ENCODE data around the gene PTGDS. TPM values are rescaled to one million over a fixed set of nuclear protein-coding genes. Genes with fewer than 3 reads are reported as not detected.
A peak's percentile ranks its signal among the peaks of the same experiment; 100 is the strongest.

The PTGDS gene
- total RNA-seq, 2 experiments from 2014 or later: not detected

- no peaks in the 10 kb centered on the region for H3K9me3 Mint-ChIP-seq (ENCODE audit: low read depth)
- H3K27ac Mint-ChIP-seq: no peak overlapping the region
- no peaks in the 10 kb centered on the region for H3K27me3 Mint-ChIP-seq
- H3K4me3 Mint-ChIP-seq: no peak overlapping the region
- no peak for DNase-seq
- POLR2A ChIA-PET: no interaction called here
- H3K36me3 Mint-ChIP-seq (ENCODE audit: low read depth): no peaks in the 10 kb centered on the region
- intact Hi-C loops (cut with DNase I, micrococcal nuclease): no loop called here
- H3K4me1 Mint-ChIP-seq: peaks cover 12% of the 10 kb centered on the region
- no peak for ATAC-seq
- CTCF ChIA-PET: no interaction called here
Observed at GRCh38 chr9:136969774-136970173, 7.5 kb upstream of the PTGDS start.

- POLR2A ChIA-PET: no interaction called here
- CTCF ChIA-PET: interaction anchor here (0.6 kb wide), 1 partner anchor 60 kb away, joined by 3 read pairs; no protein-coding TSS in a partner anchor
Observed at GRCh38 chr9:136970361-136970760, 6.9 kb upstream of the PTGDS start.

GRCh38 chr9:136971746-136972145, 5.6 kb upstream of the PTGDS start:
- ChIA-PET POLR2A (no interaction called here), CTCF (interaction anchor here (0.6 kb wide), 2 partner anchors 193 to 247 kb away, joined by 4 read pairs; no protein-coding TSS in a partner anchor)
- no peak overlapping the region for H3K27ac Mint-ChIP-seq
- intact Hi-C loops (cut with DNase I, micrococcal nuclease): no loop called here
- no peaks in the 10 kb centered on the region for H3K27me3 Mint-ChIP-seq
- H3K9me3 Mint-ChIP-seq (ENCODE audit: low read depth): no peaks in the 10 kb centered on the region
- DNase-seq: no peak
- H3K4me1 Mint-ChIP-seq: peaks cover 13% of the 10 kb centered on the region
- ATAC-seq: no peak
- H3K4me3 Mint-ChIP-seq: no peak overlapping the region
- H3K36me3 Mint-ChIP-seq (ENCODE audit: low read depth): no peaks in the 10 kb centered on the region

More at GRCh38 chr9:136970361-136970760, 6.9 kb upstream of the PTGDS start:
- ATAC-seq (no peak), DNase-seq (no peak)
- no peaks in the 10 kb centered on the region for H3K27me3 Mint-ChIP-seq
- H3K4me1 Mint-ChIP-seq: peaks cover 16% of the 10 kb centered on the region
- no peaks in the 10 kb centered on the region for H3K9me3 Mint-ChIP-seq (ENCODE audit: low read depth)
- no peak overlapping the region for H3K4me3 Mint-ChIP-seq
- no peak overlapping the region for H3K27ac Mint-ChIP-seq
- intact Hi-C loops (cut with DNase I, micrococcal nuclease): no loop called here
- no peaks in the 10 kb centered on the region for H3K36me3 Mint-ChIP-seq (ENCODE audit: low read depth)

- Mint-ChIP-seq H3K4me3 (no peak overlapping the region), H3K9me3 (ENCODE audit: low read depth) (no peaks in the 10 kb centered on the region), H3K27ac (no peak overlapping the region), H3K4me1 (peaks cover 13% of the 10 kb centered on the region), H3K27me3 (no peaks in the 10 kb centered on the region), H3K36me3 (ENCODE audit: low read depth) (no peaks in the 10 kb centered on the region)
- DNase-seq (no peak), ATAC-seq (no peak)
- CTCF ChIA-PET: interaction anchor here (0.6 kb wide), 1 partner anchor 194 kb away, joined by 4 read pairs; no protein-coding TSS in a partner anchor
- POLR2A ChIA-PET: no interaction called here
- intact Hi-C loops (cut with DNase I, micrococcal nuclease): no loop called here
Observed at GRCh38 chr9:136972335-136972734, 5.0 kb upstream of the PTGDS start.

- H3K36me3 Mint-ChIP-seq (ENCODE audit: low read depth): no peaks in the 10 kb centered on the region
- no peak for DNase-seq
- H3K4me3 Mint-ChIP-seq: no peak overlapping the region
- peaks cover 13% of the 10 kb centered on the region for H3K4me1 Mint-ChIP-seq
- ATAC-seq: no peak
- intact Hi-C loops (cut with DNase I, micrococcal nuclease): no loop called here
- no peak overlapping the region for H3K27ac Mint-ChIP-seq
- H3K9me3 Mint-ChIP-seq (ENCODE audit: low read depth): no peaks in the 10 kb centered on the region
- ChIA-PET CTCF (no interaction called here), POLR2A (no interaction called here)
- no peaks in the 10 kb centered on the region for H3K27me3 Mint-ChIP-seq
Observed at GRCh38 chr9:136972743-136973142, 4.6 kb upstream of the PTGDS start.

- no peak overlapping the region for H3K27ac Mint-ChIP-seq
- H3K36me3 Mint-ChIP-seq (ENCODE audit: low read depth): no peaks in the 10 kb centered on the region
- DNase-seq (no peak), ATAC-seq (no peak)
- CTCF ChIA-PET: interaction anchor here (0.7 to 2.9 kb wide), 3 partner anchors 55 to 180 kb away, joined by 4 to 12 read pairs (median 5); no protein-coding TSS in a partner anchor
- intact Hi-C loops (cut with DNase I, micrococcal nuclease): no loop called here
- H3K9me3 Mint-ChIP-seq (ENCODE audit: low read depth): no peaks in the 10 kb centered on the region
- peaks cover 13% of the 10 kb centered on the region for H3K4me1 Mint-ChIP-seq
- H3K27me3 Mint-ChIP-seq: no peaks in the 10 kb centered on the region
- H3K4me3 Mint-ChIP-seq: no peak overlapping the region
- POLR2A ChIA-PET: no interaction called here
Observed at GRCh38 chr9:136973618-136974617, 3.4 kb upstream of the PTGDS start.

GRCh38 chr9:136974817-136975535, 2.3 kb upstream of the PTGDS start:
- CTCF ChIA-PET: interaction anchor here (0.6 to 2.9 kb wide), 9 partner anchors 12 to 262 kb away, joined by 3 to 12 read pairs (median 3); partner anchors contain the start of gene PAXX
- peaks cover 13% of the 10 kb centered on the region for H3K4me1 Mint-ChIP-seq
- H3K27me3 Mint-ChIP-seq: no peaks in the 10 kb centered on the region
- intact Hi-C loops (cut with DNase I, micrococcal nuclease): no loop called here
- H3K9me3 Mint-ChIP-seq (ENCODE audit: low read depth): no peaks in the 10 kb centered on the region
- DNase-seq (no peak), ATAC-seq (peak; percentile 11)
- no peak overlapping the region for H3K4me3 Mint-ChIP-seq
- no peaks in the 10 kb centered on the region for H3K36me3 Mint-ChIP-seq (ENCODE audit: low read depth)
- H3K27ac Mint-ChIP-seq: peak overlapping the region; percentile 25
- POLR2A ChIA-PET: no interaction called here

GRCh38 chr9:136975644-136976043, 1.7 kb upstream of the PTGDS start:
- peak; percentile 70 for DNase-seq
- Mint-ChIP-seq H3K36me3 (ENCODE audit: low read depth) (no peaks in the 10 kb centered on the region), H3K27me3 (no peaks in the 10 kb centered on the region), H3K9me3 (ENCODE audit: low read depth) (no peaks in the 10 kb centered on the region), H3K4me3 (no peak overlapping the region), H3K4me1 (peaks cover 13% of the 10 kb centered on the region), H3K27ac (peak overlapping the region; percentile 25)
- intact Hi-C loops (cut with DNase I, micrococcal nuclease): no loop called here
- ChIA-PET POLR2A (interaction anchor here (0.6 kb wide), 1 partner anchor 306 kb away, joined by 3 read pairs; no protein-coding TSS in a partner anchor), CTCF (interaction anchor here (0.6 to 2.9 kb wide), 11 partner anchors 11 to 261 kb away, joined by 3 to 12 read pairs (median 3); partner anchors contain the start of gene PAXX)
- ATAC-seq: peak; percentile 31

GRCh38 chr9:136977649-136978072, 357 bp downstream of the PTGDS start:
- ChIA-PET POLR2A (no interaction called here), CTCF (interaction anchor here (1.0 to 1.9 kb wide), 3 partner anchors 14 to 90 kb away, joined by 3 to 15 read pairs (median 6); partner anchors contain the start of gene PAXX)
- H3K27me3 Mint-ChIP-seq: no peaks in the 10 kb centered on the region
- peaks cover 13% of the 10 kb centered on the region for H3K4me1 Mint-ChIP-seq
- intact Hi-C loops (cut with DNase I, micrococcal nuclease): loop anchor here (1.0 kb wide), 9 partner anchors 15 to 484 kb away; partner anchors contain the start of genes PAXX (in 2 of the 2), PHPT1 (in 1 of the 2), TMEM141 (in 1 of the 2) and TRAF2 (in 1 of the 2)
- no peaks in the 10 kb centered on the region for H3K36me3 Mint-ChIP-seq (ENCODE audit: low read depth)
- DNase-seq (no peak), ATAC-seq (no peak)
- H3K27ac Mint-ChIP-seq: no peak overlapping the region
- H3K9me3 Mint-ChIP-seq (ENCODE audit: low read depth): no peaks in the 10 kb centered on the region
- no peak overlapping the region for H3K4me3 Mint-ChIP-seq

GRCh38 chr9:136978073-136978864, 965 bp downstream of the PTGDS start:
- ChIA-PET POLR2A (interaction anchor here (0.8 kb wide), 1 partner anchor 13 kb away, joined by 4 read pairs; the partner anchor contains the start of gene PAXX), CTCF (interaction anchor here (0.6 to 1.9 kb wide), 6 partner anchors 13 to 90 kb away, joined by 3 to 15 read pairs (median 3); partner anchors contain the start of genes CLIC3 and PAXX)
- Mint-ChIP-seq H3K36me3 (ENCODE audit: low read depth) (no peaks in the 10 kb centered on the region), H3K4me3 (no peak overlapping the region), H3K27me3 (no peaks in the 10 kb centered on the region), H3K9me3 (ENCODE audit: low read depth) (no peaks in the 10 kb centered on the region), H3K27ac (no peak overlapping the region), H3K4me1 (peaks cover 13% of the 10 kb centered on the region)
- intact Hi-C loops (cut with DNase I, micrococcal nuclease): loop anchor here (1.0 kb wide), 9 partner anchors 14 to 483 kb away; partner anchors contain the start of genes PAXX (in 2 of the 2), PHPT1 (in 1 of the 2), TMEM141 (in 1 of the 2) and TRAF2 (in 1 of the 2)
- ATAC-seq (peak; percentile 47), DNase-seq (peak; percentile 87)

All from activated CD4-positive, alpha-beta T cell treated with anti-CD3 and anti-CD28 coated beads for 36 hours (primary cell).